ENCODE results near the gene FOXJ1. TPM values are rescaled to one million over a fixed set of nuclear protein-coding genes. Genes with fewer than 3 reads are reported as not detected.

FOXJ1 gene
- total RNA-seq, 1 experiment from 2014 or later, result 0.26 TPM

GRCh38 chr17:76136276-76137000, 4.6 kb downstream of the FOXJ1 start:
- Histone ChIP-seq H3K4me3 (ENCODE audit: low read length) (no peak overlapping the region), H3K27me3 (ENCODE audit: low read length) (no peaks in the 10 kb centered on the region)
- CTCF ChIA-PET, result interaction anchor here (1.0 kb wide), 1 partner anchor 322 kb away, joined by 5 read pairs; no protein-coding TSS in a partner anchor

GRCh38 chr17:76135810-76136188, 5.2 kb downstream of the FOXJ1 start:
- no peaks in the 10 kb centered on the region for H3F3A ChIP-seq (ENCODE audit: low read length, unreplicated experiment)
- no peak overlapping the region for H3K27ac ChIP-seq (ENCODE audit: low read length)
- no peak for ATAC-seq
- peaks cover 14% of the 10 kb centered on the region for H3K4me1 ChIP-seq (ENCODE audit: insufficient read depth, low read length)
- no TSS peak for BruUV-seq (replicated peaks)
- H4K20me1 ChIP-seq (ENCODE audit: low read length), result no peaks in the 10 kb centered on the region
- no peaks in the 10 kb centered on the region for H3K9me2 ChIP-seq (replicated peaks; ENCODE audit: low read length)
- intact Hi-C loops (cut with micrococcal nuclease), result no loop called here
- no peak for DNase-seq
- TF ChIP-seq EZH2 (IDR thresholded peaks at IDR 0.05; ENCODE audit: low read length, unreplicated experiment) (no peak), CTCF (conservative IDR thresholded peaks at IDR 0.05; ENCODE audit: low read depth, low read length) (no peak), EZH2phosphoT487 (IDR thresholded peaks at IDR 0.05; ENCODE audit: borderline replicate concordance, low read length) (no peak)
- no peaks in the 10 kb centered on the region for H3K27me3 ChIP-seq (ENCODE audit: low read length)
- no peaks in the 10 kb centered on the region for H3K79me2 ChIP-seq (ENCODE audit: low read length)
- H2AFZ ChIP-seq (ENCODE audit: low read length), result no peak overlapping the region
- CTCF ChIA-PET, result interaction anchor here (1.0 kb wide), 1 partner anchor 323 kb away, joined by 5 read pairs; no protein-coding TSS in a partner anchor
- H3K36me3 ChIP-seq (ENCODE audit: low read depth, low read length), result no peaks in the 10 kb centered on the region
- H3K4me2 ChIP-seq (ENCODE audit: low read length), result no peak overlapping the region
- POLR2A ChIA-PET (ENCODE audit: unreplicated experiment), result no interaction called here
- H3K4me3 ChIP-seq (ENCODE audit: low read length), result no peak overlapping the region
- H3K9ac ChIP-seq (ENCODE audit: low read length), result no peak overlapping the region
- H3K9me3 ChIP-seq (ENCODE audit: low read length), result no peaks in the 10 kb centered on the region

More at GRCh38 chr17:76136276-76137000, 4.6 kb downstream of the FOXJ1 start:
- H3K79me2 ChIP-seq (ENCODE audit: low read length), result no peaks in the 10 kb centered on the region
- no peak overlapping the region for H3K4me2 ChIP-seq (ENCODE audit: low read length)
- H3K36me3 ChIP-seq (ENCODE audit: low read depth, low read length), result no peaks in the 10 kb centered on the region
- H4K20me1 ChIP-seq (ENCODE audit: low read length), result no peaks in the 10 kb centered on the region
- H3K27ac ChIP-seq (ENCODE audit: low read length), result no peak overlapping the region
- no peak overlapping the region for H2AFZ ChIP-seq (ENCODE audit: low read length)
- H3K9me2 ChIP-seq (replicated peaks; ENCODE audit: low read length), result no peaks in the 10 kb centered on the region
- TF ChIP-seq EZH2phosphoT487 (IDR thresholded peaks at IDR 0.05; ENCODE audit: borderline replicate concordance, low read length) (no peak), EZH2 (IDR thresholded peaks at IDR 0.05; ENCODE audit: low read length, unreplicated experiment) (no peak), CTCF (conservative IDR thresholded peaks at IDR 0.05; ENCODE audit: low read depth, low read length) (no peak)
- DNase-seq (no peak), ATAC-seq (no peak)
- intact Hi-C loops (cut with micrococcal nuclease), result no loop called here
- H3F3A ChIP-seq (ENCODE audit: low read length, unreplicated experiment), result no peaks in the 10 kb centered on the region
- no TSS peak for BruUV-seq (replicated peaks)
- POLR2A ChIA-PET (ENCODE audit: unreplicated experiment), result no interaction called here
- H3K9ac ChIP-seq (ENCODE audit: low read length), result no peak overlapping the region
- H3K4me1 ChIP-seq (ENCODE audit: insufficient read depth, low read length), result peaks cover 17% of the 10 kb centered on the region
- H3K9me3 ChIP-seq (ENCODE audit: low read length), result no peaks in the 10 kb centered on the region

Measured in PC-3 (cell line).